ENCODE data around the gene NTN4. TPM values are rescaled to one million over a fixed set of nuclear protein-coding genes. Genes with fewer than 3 reads are reported as not detected.
"Not testable (repeated sequence)": the region's sequence is repeated elsewhere in the genome, so short reads cannot be mapped to it uniquely, and the experiment has no call there.

Gene NTN4
- polyA plus RNA-seq, 1 donor from 2014 or later, result not detected

GRCh38 chr12:95629392-95629791 is 161.2 kb downstream of the NTN4 start:
- Mint-ChIP-seq H3K4me3 (no peak overlapping the region), H3K36me3 (no peaks in the 10 kb centered on the region), H3K27me3 (no peaks in the 10 kb centered on the region), H3K4me1 (peaks cover 0 to 1% (median 0%) of the 10 kb centered on the region in 3 donors), H3K9me3 (no peaks in the 10 kb centered on the region), H3K27ac (no peak overlapping the region)

GRCh38 chr12:95626854-95627253 is 163.7 kb downstream of the NTN4 start:
- Mint-ChIP-seq H3K27me3 (peaks cover 9% of the 10 kb centered on the region), H3K9me3 (no peaks in the 10 kb centered on the region), H3K27ac (no peak overlapping the region), H3K4me1 (peaks cover 0 to 3% (median 0%) of the 10 kb centered on the region in 3 donors), H3K4me3 (no peak overlapping the region), H3K36me3 (peaks cover 3% of the 10 kb centered on the region)

- Mint-ChIP-seq H3K36me3 (peaks cover 3% of the 10 kb centered on the region), H3K27me3 (peaks cover 9% of the 10 kb centered on the region), H3K4me3 (no peak overlapping the region), H3K4me1 (peaks cover 0 to 3% (median 0%) of the 10 kb centered on the region in 3 donors), H3K9me3 (no peaks in the 10 kb centered on the region), H3K27ac (no peak overlapping the region)
These were observed 165.6 kb downstream of the NTN4 start for GRCh38 chr12:95625012-95625411.

GRCh38 chr12:95624589-95624988 is 166.0 kb downstream of the NTN4 start:
- peaks cover 9% of the 10 kb centered on the region for H3K27me3 Mint-ChIP-seq
- H3K27ac Mint-ChIP-seq, result no peak overlapping the region
- no peaks in the 10 kb centered on the region for H3K9me3 Mint-ChIP-seq
- H3K36me3 Mint-ChIP-seq, result peaks cover 3% of the 10 kb centered on the region
- peaks cover 0 to 3% (median 0%) of the 10 kb centered on the region in 3 donors for H3K4me1 Mint-ChIP-seq
- H3K4me3 Mint-ChIP-seq, result no peak overlapping the region

GRCh38 chr12:95623554-95624170 is 166.9 kb downstream of the NTN4 start:
- Mint-ChIP-seq H3K9me3 (no peaks in the 10 kb centered on the region), H3K27me3 (peaks cover 9% of the 10 kb centered on the region), H3K4me1 (peaks cover 0 to 3% (median 0%) of the 10 kb centered on the region in 3 donors), H3K4me3 (peak overlapping the region in 1 of 4 donors; percentile 65), H3K36me3 (peaks cover 3% of the 10 kb centered on the region), H3K27ac (no peak overlapping the region)

GRCh38 chr12:95622879-95623278 is 167.7 kb downstream of the NTN4 start:
- Mint-ChIP-seq H3K4me3 (no peak overlapping the region), H3K27ac (no peak overlapping the region), H3K4me1 (peaks cover 0 to 3% (median 0%) of the 10 kb centered on the region in 3 donors), H3K9me3 (no peaks in the 10 kb centered on the region), H3K36me3 (peaks cover 3% of the 10 kb centered on the region), H3K27me3 (peaks cover 12% of the 10 kb centered on the region)

GRCh38 chr12:95621725-95622124 is 168.8 kb downstream of the NTN4 start:
- H3K4me1 Mint-ChIP-seq, result peaks cover 0 to 3% (median 0%) of the 10 kb centered on the region in 3 donors
- peaks cover 3% of the 10 kb centered on the region for H3K36me3 Mint-ChIP-seq
- H3K27ac Mint-ChIP-seq, result no peak overlapping the region
- H3K9me3 Mint-ChIP-seq, result no peaks in the 10 kb centered on the region
- no peak overlapping the region for H3K4me3 Mint-ChIP-seq
- H3K27me3 Mint-ChIP-seq, result peaks cover 12% of the 10 kb centered on the region

GRCh38 chr12:95620171-95620570 is 170.4 kb downstream of the NTN4 start:
- Mint-ChIP-seq H3K27me3 (peaks cover 12% of the 10 kb centered on the region), H3K27ac (no peak overlapping the region), H3K4me1 (peaks cover 8 to 9% (median 8%) of the 10 kb centered on the region in 3 donors), H3K9me3 (no peaks in the 10 kb centered on the region), H3K36me3 (peaks cover 3% of the 10 kb centered on the region), H3K4me3 (no peak overlapping the region)

- H3K27me3 Mint-ChIP-seq, H3K27ac Mint-ChIP-seq, H3K4me1 Mint-ChIP-seq, H3K9me3 Mint-ChIP-seq, H3K36me3 Mint-ChIP-seq: not testable (repeated sequence)
- peak overlapping the region in 1 of 4 donors; percentile 22 for H3K4me3 Mint-ChIP-seq
These were observed 174.1 kb downstream of the NTN4 start for GRCh38 chr12:95616470-95616869.

- Mint-ChIP-seq H3K27me3 (peaks cover 5% of the 10 kb centered on the region), H3K36me3 (no peaks in the 10 kb centered on the region), H3K4me1 (peaks cover 6 to 8% (median 8%) of the 10 kb centered on the region in 3 donors), H3K9me3 (no peaks in the 10 kb centered on the region), H3K4me3 (no peak overlapping the region), H3K27ac (no peak overlapping the region)
These were observed 174.8 kb downstream of the NTN4 start for GRCh38 chr12:95615749-95616148.

GRCh38 chr12:95614390-95614982 is 176.1 kb downstream of the NTN4 start:
- H3K9me3 Mint-ChIP-seq, result no peaks in the 10 kb centered on the region
- H3K36me3 Mint-ChIP-seq, result no peaks in the 10 kb centered on the region
- no peak overlapping the region for H3K27ac Mint-ChIP-seq
- H3K27me3 Mint-ChIP-seq, result peaks cover 5% of the 10 kb centered on the region
- H3K4me3 Mint-ChIP-seq, result no peak overlapping the region
- peaks cover 6 to 8% (median 8%) of the 10 kb centered on the region in 3 donors for H3K4me1 Mint-ChIP-seq

GRCh38 chr12:95613021-95613420 is 177.5 kb downstream of the NTN4 start:
- peaks cover 1% of the 10 kb centered on the region for H3K27me3 Mint-ChIP-seq
- peaks cover 6 to 8% (median 8%) of the 10 kb centered on the region in 3 donors for H3K4me1 Mint-ChIP-seq
- H3K9me3 Mint-ChIP-seq, result no peaks in the 10 kb centered on the region
- H3K27ac Mint-ChIP-seq, result peak overlapping the region in 1 of 3 donors; percentile 80
- H3K4me3 Mint-ChIP-seq, result no peak overlapping the region
- peaks cover 1% of the 10 kb centered on the region for H3K36me3 Mint-ChIP-seq

- Mint-ChIP-seq H3K27ac (peak overlapping the region in 1 of 3 donors; percentile 86), H3K36me3 (peaks cover 1% of the 10 kb centered on the region), H3K4me1 (peaks cover 6 to 8% (median 8%) of the 10 kb centered on the region in 3 donors), H3K4me3 (no peak overlapping the region), H3K9me3 (no peaks in the 10 kb centered on the region), H3K27me3 (peaks cover 1% of the 10 kb centered on the region)
These were observed 178.8 kb downstream of the NTN4 start for GRCh38 chr12:95611676-95612309.

GRCh38 chr12:95608252-95609033 is 182.1 kb downstream of the NTN4 start:
- no peaks in the 10 kb centered on the region for H3K9me3 Mint-ChIP-seq
- H3K4me3 Mint-ChIP-seq, result no peak overlapping the region
- H3K36me3 Mint-ChIP-seq, result peaks cover 3% of the 10 kb centered on the region
- H3K4me1 Mint-ChIP-seq, result peaks cover 0 to 1% (median 0%) of the 10 kb centered on the region in 3 donors
- peaks cover 8% of the 10 kb centered on the region for H3K27me3 Mint-ChIP-seq
- no peak overlapping the region for H3K27ac Mint-ChIP-seq

Data from IgD-negative memory B cell (primary cell).